ENCODE data around the gene EXOC6. TPM values are rescaled to one million over a fixed set of nuclear protein-coding genes. Genes with fewer than 3 reads are reported as not detected.

Gene EXOC6
- polyA plus RNA-seq, 4 donors: 6.7 to 17.5 (median 9.6) TPM

DNA sequence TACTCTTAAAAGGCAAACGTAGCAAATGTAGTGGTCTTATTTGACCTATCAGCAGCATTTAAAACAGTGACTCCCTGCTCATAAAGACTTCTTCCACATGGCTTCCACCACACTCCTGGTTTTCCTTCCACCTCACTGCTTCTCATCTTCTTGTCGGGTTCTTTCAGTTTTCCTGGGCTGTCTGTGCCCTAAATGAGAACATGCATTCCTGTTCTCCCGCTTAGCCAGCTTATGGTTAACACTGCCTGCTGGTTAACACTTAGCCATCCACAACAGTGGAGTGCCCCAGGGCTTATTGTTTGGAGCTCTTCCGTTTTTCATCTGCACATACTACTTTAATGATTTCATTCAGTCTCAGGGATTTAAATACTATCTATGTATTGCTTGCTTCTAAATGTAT is 34.3 kb upstream of the EXOC6 start:
- Histone ChIP-seq H3K27me3 (ENCODE audit: control insufficient read depth in 3 of 3, insufficient read depth in 3 of 3, low read length in 3 of 3) (peaks cover 0 to 3% (median 0%) of the 10 kb centered on the region in 3 donors), H3K4me1 (ENCODE audit: control insufficient read depth in 3 of 3, insufficient read depth in 2 of 3, low read depth in 1 of 3, low read length in 2 of 3) (peaks cover 0 to 5% (median 0%) of the 10 kb centered on the region in 3 donors), H3K4me3 (ENCODE audit: low read depth in 1 of 3, low read length in 3 of 3) (no peak overlapping the region), H3K9me3 (ENCODE audit: control insufficient read depth in 2 of 2, insufficient read depth in 1 of 2, low read depth in 1 of 2, low read length in 1 of 2) (peaks cover 0 to 3% of the 10 kb centered on the region in 2 donors), H3K36me3 (ENCODE audit: control insufficient read depth in 3 of 3, insufficient read depth in 2 of 3, low read depth in 1 of 3, low read length in 3 of 3) (no peaks in the 10 kb centered on the region), H3K27ac (ENCODE audit: low read depth in 1 of 3, low read length in 2 of 3) (no peak overlapping the region)
- WGBS, 3 donors: 78 to 85% (median 82%) methylated on average over 4 of the region's 4 CpGs
- FAIRE-seq: no peak
- no peak for DNase-seq

DNA sequence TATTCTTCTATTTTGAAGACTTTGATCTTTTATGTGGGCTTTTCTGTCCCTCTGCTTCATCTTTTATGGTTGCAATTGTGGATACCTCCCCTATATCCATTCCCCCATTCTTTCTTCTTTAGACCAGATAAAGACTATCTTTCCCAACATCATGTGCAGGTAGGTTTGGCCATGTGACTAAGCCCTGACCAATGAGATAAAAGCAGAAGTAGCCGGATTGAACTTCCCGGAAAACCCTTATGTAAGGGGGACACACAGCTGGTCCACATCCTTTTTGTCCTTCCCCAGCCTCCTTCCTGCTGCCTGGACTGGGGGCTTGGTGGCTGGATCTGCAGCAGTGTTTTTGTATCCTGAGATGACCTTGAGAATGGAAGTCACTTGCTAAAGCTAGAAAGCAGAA is 33.5 kb upstream of the EXOC6 start:
- Histone ChIP-seq H3K27me3 (ENCODE audit: control insufficient read depth in 3 of 3, insufficient read depth in 3 of 3, low read length in 3 of 3) (peaks cover 0 to 3% (median 0%) of the 10 kb centered on the region in 3 donors), H3K27ac (ENCODE audit: low read depth in 1 of 3, low read length in 2 of 3) (no peak overlapping the region), H3K36me3 (ENCODE audit: control insufficient read depth in 3 of 3, insufficient read depth in 2 of 3, low read depth in 1 of 3, low read length in 3 of 3) (no peaks in the 10 kb centered on the region), H3K4me1 (ENCODE audit: control insufficient read depth in 3 of 3, insufficient read depth in 2 of 3, low read depth in 1 of 3, low read length in 2 of 3) (peaks cover 0 to 5% (median 0%) of the 10 kb centered on the region in 3 donors), H3K9me3 (ENCODE audit: control insufficient read depth in 2 of 2, insufficient read depth in 1 of 2, low read depth in 1 of 2, low read length in 1 of 2) (no peaks in the 10 kb centered on the region), H3K4me3 (ENCODE audit: low read depth in 1 of 3, low read length in 3 of 3) (no peak overlapping the region)
- DNase-seq: no peak
- WGBS, 3 donors: 78 to 94% (median 90%) methylated on average over 2 of the region's 2 CpGs
- FAIRE-seq: no peak

DNA sequence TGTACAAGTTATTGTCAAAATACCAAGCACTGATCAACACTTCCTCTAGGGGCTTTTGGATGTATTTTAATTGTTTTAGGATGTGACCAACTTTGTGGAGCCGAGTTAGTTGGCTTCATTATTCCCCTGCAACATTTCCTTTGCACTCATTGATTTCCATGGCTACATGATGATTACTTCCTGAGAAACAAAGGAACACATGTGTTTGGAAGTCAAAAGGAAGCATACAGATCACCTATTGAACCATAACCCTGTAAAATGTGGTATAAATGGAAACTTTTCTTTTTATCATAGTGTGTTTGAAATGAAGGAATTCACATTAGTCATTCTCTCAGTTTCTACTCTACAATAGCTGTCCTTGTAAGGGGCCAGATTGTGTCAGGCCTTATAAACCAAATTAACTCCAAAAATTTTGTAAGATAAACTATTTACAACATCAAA is 32.2 kb upstream of the EXOC6 start:
- 63 to 86% (median 74%) methylated on average over 1 of the region's 1 CpG for WGBS, 3 donors
- H3K27ac ChIP-seq (ENCODE audit: low read depth in 1 of 3, low read length in 2 of 3): no peak overlapping the region
- H3K4me1 ChIP-seq (ENCODE audit: control insufficient read depth in 3 of 3, insufficient read depth in 2 of 3, low read depth in 1 of 3, low read length in 2 of 3): no peaks in the 10 kb centered on the region
- FAIRE-seq (no peak), DNase-seq (no peak)
- H3K36me3 ChIP-seq (ENCODE audit: control insufficient read depth in 3 of 3, insufficient read depth in 2 of 3, low read depth in 1 of 3, low read length in 3 of 3): no peaks in the 10 kb centered on the region
- H3K4me3 ChIP-seq (ENCODE audit: low read depth in 1 of 3, low read length in 3 of 3): no peak overlapping the region
- peaks cover 0 to 3% (median 0%) of the 10 kb centered on the region in 3 donors for H3K27me3 ChIP-seq (ENCODE audit: control insufficient read depth in 3 of 3, insufficient read depth in 3 of 3, low read length in 3 of 3)
- H3K9me3 ChIP-seq (ENCODE audit: control insufficient read depth in 2 of 2, insufficient read depth in 1 of 2, low read depth in 1 of 2, low read length in 1 of 2): no peaks in the 10 kb centered on the region

DNA sequence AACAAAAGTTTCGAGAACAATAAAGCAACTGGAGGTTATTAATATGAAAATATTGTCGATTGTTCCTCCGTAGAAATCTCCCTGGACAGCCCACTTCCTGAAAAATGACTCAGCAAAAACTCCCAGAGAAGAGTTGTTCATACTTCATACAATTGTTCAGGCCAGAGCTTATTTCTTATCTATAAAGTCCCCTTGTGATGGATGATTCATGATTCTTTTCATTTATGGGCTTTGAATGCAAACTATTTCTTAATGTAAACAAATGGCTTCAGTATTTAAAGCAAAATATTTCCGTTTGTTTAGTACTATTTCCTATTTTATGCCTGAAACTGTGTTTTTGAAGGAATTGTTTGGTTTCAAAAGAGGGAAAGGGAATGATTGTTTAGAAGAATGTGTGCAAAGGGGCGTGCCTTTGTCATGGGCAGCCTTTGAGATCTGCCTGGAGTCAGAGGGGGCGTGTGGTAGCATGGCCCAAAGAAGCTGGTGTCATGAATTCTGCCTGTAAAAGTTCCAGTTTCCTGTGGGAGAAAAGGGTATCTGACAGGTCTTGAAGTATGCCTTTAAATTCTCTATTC is 26.2 kb upstream of the EXOC6 start:
- H3K27ac ChIP-seq (ENCODE audit: low read depth in 1 of 3, low read length in 2 of 3): peak overlapping the region in 2 of 3 donors; percentile 35 to 52
- WGBS, 3 donors: 24 to 32% (median 31%) methylated on average over 6 of the region's 6 CpGs

DNA sequence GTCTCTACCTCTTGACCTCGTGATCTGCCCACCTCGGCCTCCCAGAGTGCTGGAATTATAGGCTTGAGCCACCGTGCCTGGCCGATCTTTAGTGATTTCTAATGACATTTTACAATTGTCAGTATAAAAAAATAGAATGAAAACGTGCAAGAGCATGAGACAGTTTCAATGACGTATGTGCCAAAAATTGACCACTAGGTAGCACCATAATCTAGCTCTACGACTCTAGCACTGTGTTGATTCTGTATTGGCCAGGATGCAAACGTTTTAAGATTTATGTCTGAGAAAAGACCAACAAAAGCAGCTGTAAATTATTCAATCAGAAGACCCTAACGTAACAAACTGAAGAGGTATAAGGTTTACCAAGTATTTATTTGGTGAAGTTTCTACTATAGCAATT is 25.4 kb upstream of the EXOC6 start:
- Histone ChIP-seq H3K27ac (ENCODE audit: low read depth in 1 of 3, low read length in 2 of 3) (no peak overlapping the region), H3K9me3 (ENCODE audit: control insufficient read depth in 2 of 2, insufficient read depth in 1 of 2, low read depth in 1 of 2, low read length in 1 of 2) (no peaks in the 10 kb centered on the region), H3K27me3 (ENCODE audit: control insufficient read depth in 3 of 3, insufficient read depth in 3 of 3, low read length in 3 of 3) (no peaks in the 10 kb centered on the region), H3K4me1 (ENCODE audit: control insufficient read depth in 3 of 3, insufficient read depth in 2 of 3, low read depth in 1 of 3, low read length in 2 of 3) (peaks cover 0 to 5% (median 0%) of the 10 kb centered on the region in 3 donors), H3K36me3 (ENCODE audit: control insufficient read depth in 3 of 3, insufficient read depth in 2 of 3, low read depth in 1 of 3, low read length in 3 of 3) (no peaks in the 10 kb centered on the region), H3K4me3 (ENCODE audit: low read depth in 1 of 3, low read length in 3 of 3) (no peak overlapping the region)
- no peak for DNase-seq
- 70 to 84% (median 73%) methylated on average over 9 of the region's 9 CpGs for WGBS, 3 donors
- no peak for FAIRE-seq

More for the DNA sequence above, 26.2 kb upstream of the EXOC6 start:
- Histone ChIP-seq H3K4me3 (ENCODE audit: low read depth in 1 of 3, low read length in 3 of 3) (no peak overlapping the region), H3K36me3 (ENCODE audit: control insufficient read depth in 3 of 3, insufficient read depth in 2 of 3, low read depth in 1 of 3, low read length in 3 of 3) (no peaks in the 10 kb centered on the region), H3K27me3 (ENCODE audit: control insufficient read depth in 3 of 3, insufficient read depth in 3 of 3, low read length in 3 of 3) (no peaks in the 10 kb centered on the region), H3K9me3 (ENCODE audit: control insufficient read depth in 2 of 2, insufficient read depth in 1 of 2, low read depth in 1 of 2, low read length in 1 of 2) (no peaks in the 10 kb centered on the region), H3K4me1 (ENCODE audit: control insufficient read depth in 3 of 3, insufficient read depth in 2 of 3, low read depth in 1 of 3, low read length in 2 of 3) (peaks cover 0 to 5% (median 0%) of the 10 kb centered on the region in 3 donors)
- DNase-seq: peak; percentile 32 to 48
- FAIRE-seq: peak; percentile 65

DNA sequence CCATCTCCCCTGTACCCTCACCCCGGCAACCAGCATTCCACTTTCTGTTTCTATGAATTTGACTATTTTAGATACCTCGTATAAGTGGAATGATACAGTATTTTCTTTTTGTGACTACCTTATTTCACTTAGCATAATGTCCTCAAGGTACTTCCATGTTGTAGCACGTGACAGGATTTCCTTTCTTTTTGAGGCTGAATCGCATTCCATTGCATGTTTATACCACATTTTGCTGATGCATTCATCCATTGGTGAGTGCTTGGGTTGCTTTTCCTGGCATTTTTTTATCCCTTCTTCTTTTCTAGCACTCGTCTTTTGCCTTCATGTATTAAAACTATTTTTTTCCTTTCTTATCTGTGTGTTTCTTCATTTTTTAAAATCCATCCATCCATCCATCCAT is 22.3 kb upstream of the EXOC6 start:
- Histone ChIP-seq H3K9me3 (ENCODE audit: control insufficient read depth in 2 of 2, insufficient read depth in 1 of 2, low read depth in 1 of 2, low read length in 1 of 2) (no peaks in the 10 kb centered on the region), H3K4me1 (ENCODE audit: control insufficient read depth in 3 of 3, insufficient read depth in 2 of 3, low read depth in 1 of 3, low read length in 2 of 3) (peaks cover 0 to 5% (median 0%) of the 10 kb centered on the region in 3 donors), H3K27ac (ENCODE audit: low read depth in 1 of 3, low read length in 2 of 3) (no peak overlapping the region), H3K36me3 (ENCODE audit: control insufficient read depth in 3 of 3, insufficient read depth in 2 of 3, low read depth in 1 of 3, low read length in 3 of 3) (no peaks in the 10 kb centered on the region), H3K4me3 (ENCODE audit: low read depth in 1 of 3, low read length in 3 of 3) (no peak overlapping the region), H3K27me3 (ENCODE audit: control insufficient read depth in 3 of 3, insufficient read depth in 3 of 3, low read length in 3 of 3) (no peaks in the 10 kb centered on the region)
- FAIRE-seq (no peak), DNase-seq (no peak)
- WGBS, 3 donors: 60 to 77% (median 63%) methylated on average over 5 of the region's 5 CpGs

DNA sequence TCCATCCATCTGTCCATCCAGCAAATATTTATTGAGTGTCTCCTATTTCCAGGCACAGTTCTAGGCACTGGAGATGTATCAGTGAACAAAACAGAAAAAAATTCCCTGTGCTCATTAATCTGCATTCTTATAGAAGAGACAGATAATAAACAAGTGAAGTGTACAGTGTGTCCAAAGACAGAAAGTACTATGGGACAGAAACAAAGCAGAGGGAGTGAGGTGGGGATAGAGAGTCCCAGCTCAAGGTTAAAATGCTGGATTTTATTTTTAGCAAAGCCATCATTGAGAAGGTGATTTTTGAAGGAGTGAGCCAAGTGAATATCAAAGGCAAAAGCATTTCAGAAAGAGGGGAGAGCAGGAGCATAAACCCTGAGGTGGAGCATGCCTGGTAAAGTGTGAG is 21.8 kb upstream of the EXOC6 start:
- Histone ChIP-seq H3K4me1 (ENCODE audit: control insufficient read depth in 3 of 3, insufficient read depth in 2 of 3, low read depth in 1 of 3, low read length in 2 of 3) (peaks cover 0 to 5% (median 0%) of the 10 kb centered on the region in 3 donors), H3K27me3 (ENCODE audit: control insufficient read depth in 3 of 3, insufficient read depth in 3 of 3, low read length in 3 of 3) (no peaks in the 10 kb centered on the region), H3K4me3 (ENCODE audit: low read depth in 1 of 3, low read length in 3 of 3) (no peak overlapping the region), H3K36me3 (ENCODE audit: control insufficient read depth in 3 of 3, insufficient read depth in 2 of 3, low read depth in 1 of 3, low read length in 3 of 3) (no peaks in the 10 kb centered on the region), H3K27ac (ENCODE audit: low read depth in 1 of 3, low read length in 2 of 3) (no peak overlapping the region), H3K9me3 (ENCODE audit: control insufficient read depth in 2 of 2, insufficient read depth in 1 of 2, low read depth in 1 of 2, low read length in 1 of 2) (no peaks in the 10 kb centered on the region)
- DNase-seq (no peak), FAIRE-seq (no peak)

DNA sequence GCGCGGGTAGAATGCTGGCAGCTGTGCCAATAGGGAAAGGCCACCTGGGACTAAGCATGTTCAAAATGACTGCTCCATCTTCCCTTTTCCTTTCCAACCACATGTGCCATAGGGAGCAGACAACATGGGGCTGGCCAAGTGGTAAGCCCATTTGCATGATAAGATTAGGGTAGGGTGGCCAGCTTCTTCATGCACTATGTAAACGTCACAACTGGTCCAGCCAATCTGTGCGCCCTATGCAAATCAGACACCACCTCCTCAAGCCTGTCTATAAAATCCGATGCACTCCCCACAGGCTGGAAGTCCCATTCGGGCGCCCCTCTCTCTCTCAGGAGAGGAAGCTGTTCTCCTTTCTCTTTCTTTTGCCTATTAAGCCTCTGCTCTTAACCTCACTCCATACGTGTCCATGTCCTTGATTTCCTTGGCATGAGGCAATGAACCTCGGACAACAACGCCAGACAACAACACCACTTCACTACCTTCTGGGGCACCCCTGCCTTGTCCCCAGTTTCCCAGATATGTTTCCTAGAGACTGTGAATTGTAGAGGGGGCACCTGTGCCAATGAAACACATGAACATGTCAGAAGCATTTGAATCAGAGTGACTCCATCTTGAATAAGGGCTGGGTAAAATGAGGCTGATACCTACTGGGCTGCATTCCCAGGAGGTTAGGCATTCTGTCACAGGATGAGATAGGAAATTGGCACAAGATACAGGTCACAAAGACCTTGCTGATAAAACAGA is 19.1 kb upstream of the EXOC6 start:
- FAIRE-seq (no peak), DNase-seq (no peak)
- Histone ChIP-seq H3K4me1 (ENCODE audit: control insufficient read depth in 3 of 3, insufficient read depth in 2 of 3, low read depth in 1 of 3, low read length in 2 of 3) (no peaks in the 10 kb centered on the region), H3K4me3 (ENCODE audit: low read depth in 1 of 3, low read length in 3 of 3) (no peak overlapping the region), H3K27me3 (ENCODE audit: control insufficient read depth in 3 of 3, insufficient read depth in 3 of 3, low read length in 3 of 3) (no peaks in the 10 kb centered on the region), H3K27ac (ENCODE audit: low read depth in 1 of 3, low read length in 2 of 3) (no peak overlapping the region), H3K36me3 (ENCODE audit: control insufficient read depth in 3 of 3, insufficient read depth in 2 of 3, low read depth in 1 of 3, low read length in 3 of 3) (no peaks in the 10 kb centered on the region), H3K9me3 (ENCODE audit: control insufficient read depth in 2 of 2, insufficient read depth in 1 of 2, low read depth in 1 of 2, low read length in 1 of 2) (no peaks in the 10 kb centered on the region)
- 85 to 93% (median 89%) methylated on average over 10 of the region's 10 CpGs for WGBS, 3 donors

All from small intestine (tissue), 7 donors.